GM12874 (cell line): ENCODE measurements around the gene BCAT1.

Experiments used
- CTCF ChIP-seq: IDR thresholded peaks from 2 replicates; pipeline ENCODE4 v1.5.1; 2011; ENCODE audit warnings: low read depth, mild to moderate bottlenecking, control low read depth, low read length, moderate library complexity; ENCODE audit not compliant: insufficient read depth

Gene BCAT1

GRCh38 chr12:24889411-24889810 lies 59.5 kb downstream of the BCAT1 start:
- no peak for TF ChIP-seq CTCF

GRCh38 chr12:24888813-24889212 lies 60.1 kb downstream of the BCAT1 start:
- no peak for TF ChIP-seq CTCF

- TF ChIP-seq CTCF, result no peak
These were observed 64.0 kb downstream of the BCAT1 start for GRCh38 chr12:24884911-24885310.

- TF ChIP-seq CTCF, result no peak
These were observed 67.1 kb downstream of the BCAT1 start for GRCh38 chr12:24881724-24882371.

GRCh38 chr12:24881227-24881626 lies 67.7 kb downstream of the BCAT1 start:
- no peak for TF ChIP-seq CTCF

DNA sequence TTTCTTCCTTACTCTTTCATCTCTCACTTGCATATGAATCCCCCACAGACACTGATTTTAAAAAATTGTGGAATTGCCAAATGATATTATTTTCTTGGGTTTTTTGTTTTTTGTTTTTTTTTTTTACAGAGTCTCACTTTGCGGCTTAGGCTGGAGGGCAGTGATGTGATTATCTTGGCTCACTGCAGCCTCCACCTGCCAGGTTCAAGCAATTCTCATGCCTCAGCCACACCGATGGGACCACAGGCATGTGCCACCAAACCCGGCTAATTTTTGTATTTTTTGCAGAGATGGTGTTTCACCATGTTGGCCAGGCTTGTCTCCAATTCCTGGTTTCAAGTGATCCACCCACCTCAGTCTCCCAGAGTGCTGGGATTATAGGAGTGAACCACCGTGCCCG lies 68.2 kb downstream of the BCAT1 start:
- no peak for TF ChIP-seq CTCF

DNA sequence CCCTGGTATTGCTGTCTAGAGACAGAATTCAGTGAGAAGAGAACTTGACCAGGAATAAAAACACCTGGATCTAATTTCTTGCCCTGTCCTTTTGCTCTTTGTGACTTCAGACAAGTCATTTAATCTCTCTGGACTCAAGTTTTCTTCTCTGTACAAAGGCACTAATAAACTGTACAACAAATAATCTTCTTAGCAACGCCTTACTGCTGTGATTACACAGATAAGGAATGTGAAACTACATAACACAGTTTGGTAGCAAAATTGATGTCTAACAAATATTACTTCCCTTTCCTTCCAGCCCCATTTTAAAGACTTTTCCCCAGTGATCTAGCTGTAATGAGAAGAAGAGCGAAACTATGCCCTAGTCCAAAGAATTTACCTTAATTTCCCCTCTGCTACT lies 69.3 kb downstream of the BCAT1 start:
- no peak for TF ChIP-seq CTCF
